Measurements from ENCODE around the gene KRT76. TPM values are rescaled to one million over a fixed set of nuclear protein-coding genes. Genes with fewer than 3 reads are reported as not detected.

KRT76 gene
- total RNA-seq, 1 donor from 2014 or later = not detected

GRCh38 chr12:52739963-52740362 lies 37.2 kb downstream of the KRT76 start:
- intact Hi-C loops (cut with micrococcal nuclease) = no loop called here
- DNase-seq = no peak
- no peak for TF ChIP-seq CTCF (IDR thresholded peaks at IDR 0.05; ENCODE audit: borderline replicate concordance)
- Histone ChIP-seq H3K4me1 (no peaks in the 10 kb centered on the region), H3K9me3 (replicated peaks) (no peaks in the 10 kb centered on the region), H3K27me3 (ENCODE audit: low read depth) (peaks cover 73% of the 10 kb centered on the region), H3K27ac (replicated peaks) (no peak overlapping the region), H3K36me3 (no peaks in the 10 kb centered on the region), H3K4me3 (no peak overlapping the region)

- no peak for DNase-seq
- Histone ChIP-seq H3K36me3 (no peaks in the 10 kb centered on the region), H3K4me3 (no peak overlapping the region), H3K4me1 (no peaks in the 10 kb centered on the region), H3K27ac (replicated peaks) (no peak overlapping the region), H3K27me3 (ENCODE audit: low read depth) (peaks cover 77% of the 10 kb centered on the region), H3K9me3 (replicated peaks) (no peaks in the 10 kb centered on the region)
- no peak for TF ChIP-seq CTCF (IDR thresholded peaks at IDR 0.05; ENCODE audit: borderline replicate concordance)
- intact Hi-C loops (cut with micrococcal nuclease) = no loop called here
Measured at GRCh38 chr12:52735816-52736632, 41.1 kb downstream of the KRT76 start.

- Histone ChIP-seq H3K4me1 (no peaks in the 10 kb centered on the region), H3K9me3 (replicated peaks) (no peaks in the 10 kb centered on the region), H3K27me3 (ENCODE audit: low read depth) (peaks cover 85% of the 10 kb centered on the region), H3K4me3 (no peak overlapping the region), H3K27ac (replicated peaks) (no peak overlapping the region), H3K36me3 (no peaks in the 10 kb centered on the region)
- DNase-seq = no peak
- no peak for TF ChIP-seq CTCF (IDR thresholded peaks at IDR 0.05; ENCODE audit: borderline replicate concordance)
- intact Hi-C loops (cut with micrococcal nuclease) = no loop called here
Measured at GRCh38 chr12:52735106-52735505, 42.0 kb downstream of the KRT76 start.

- Histone ChIP-seq H3K36me3 (no peaks in the 10 kb centered on the region), H3K4me1 (no peaks in the 10 kb centered on the region), H3K27me3 (ENCODE audit: low read depth) (peaks cover 82% of the 10 kb centered on the region), H3K27ac (replicated peaks) (no peak overlapping the region), H3K4me3 (no peak overlapping the region), H3K9me3 (replicated peaks) (no peaks in the 10 kb centered on the region)
- DNase-seq = no peak
- no peak for TF ChIP-seq CTCF (IDR thresholded peaks at IDR 0.05; ENCODE audit: borderline replicate concordance)
- intact Hi-C loops (cut with micrococcal nuclease) = no loop called here
Measured at GRCh38 chr12:52730793-52731192, 46.4 kb downstream of the KRT76 start.

- no peaks in the 10 kb centered on the region for H3K4me1 ChIP-seq
- intact Hi-C loops (cut with micrococcal nuclease) = no loop called here
Measured at GRCh38 chr12:52730383-52730782, 46.8 kb downstream of the KRT76 start.

More at GRCh38 chr12:52730383-52730782, 46.8 kb downstream of the KRT76 start:
- no peaks in the 10 kb centered on the region for H3K9me3 ChIP-seq (replicated peaks)
- H3K36me3 ChIP-seq = no peaks in the 10 kb centered on the region
- peaks cover 82% of the 10 kb centered on the region for H3K27me3 ChIP-seq (ENCODE audit: low read depth)
- H3K4me3 ChIP-seq = no peak overlapping the region
- TF ChIP-seq CTCF (IDR thresholded peaks at IDR 0.05; ENCODE audit: borderline replicate concordance) = no peak
- no peak overlapping the region for H3K27ac ChIP-seq (replicated peaks)
- no peak for DNase-seq

All from left ventricle myocardium inferior (tissue), 1 donor.